ENCODE measurements around the gene CYP2S1. TPM values are rescaled to one million over a fixed set of nuclear protein-coding genes. Genes with fewer than 3 reads are reported as not detected.
"Not testable (repeated sequence)": the region's sequence is repeated elsewhere in the genome, so short reads cannot be mapped to it uniquely, and the experiment has no call there.

The CYP2S1 gene
- total RNA-seq, 2 experiments from 2014 or later = 0.78 to 0.82 TPM

DNA sequence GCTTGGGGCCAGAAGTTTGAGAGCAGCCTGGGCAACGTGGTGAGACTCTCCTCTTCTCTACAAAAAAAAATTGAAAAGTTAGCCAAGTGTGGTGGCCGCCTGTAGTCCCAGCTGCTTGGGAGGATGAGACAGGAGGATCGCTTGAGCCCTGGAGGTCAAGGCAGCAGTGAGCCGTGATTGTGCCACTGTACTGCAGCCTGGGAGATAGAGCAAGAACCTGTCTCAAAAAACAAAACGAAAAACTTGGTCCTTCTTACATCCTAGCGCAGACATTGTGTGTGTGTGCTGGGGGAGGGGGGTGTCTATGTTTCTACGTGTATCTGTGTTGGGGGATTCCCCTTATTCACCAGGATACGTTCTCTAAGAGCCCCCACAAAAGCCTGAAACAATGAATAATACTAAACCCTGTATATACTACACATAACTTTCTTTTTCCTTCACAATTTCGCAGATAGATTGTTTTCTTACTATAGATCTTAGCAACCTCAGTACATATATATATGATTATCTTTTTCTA is 33.9 kb downstream of the CYP2S1 start:
- intact Hi-C loops (cut with DNase I, micrococcal nuclease) = loop anchor here in 1 of 2 experiments (5.0 kb wide), 1 partner anchor 35 kb away; the partner anchor contains the start of gene HNRNPUL1
- Histone ChIP-seq H3K4me3 (ENCODE audit: low read length) (peak overlapping the region; percentile 60), H3K27ac (ENCODE audit: low read depth in 1 of 2, low read length in 2 of 2) (no peak overlapping the region), H3K27me3 (ENCODE audit: control insufficient read depth in 1 of 2, insufficient read depth in 2 of 2, low read length in 2 of 2) (no peaks in the 10 kb centered on the region), H3K9me3 (ENCODE audit: control insufficient read depth in 1 of 2, insufficient read depth in 1 of 2, low read length in 2 of 2) (no peaks in the 10 kb centered on the region), H3K4me1 (ENCODE audit: insufficient read depth, low read length) (peaks cover 16% of the 10 kb centered on the region), H3K36me3 (ENCODE audit: insufficient read depth, low read length) (no peaks in the 10 kb centered on the region)
- Mint-ChIP-seq H3K36me3 (ENCODE audit: low read depth) (no peaks in the 10 kb centered on the region), H3K9me3 (no peaks in the 10 kb centered on the region), H3K4me3 (peak overlapping the region; percentile 86), H3K4me1 (ENCODE audit: low read depth) (peaks cover 18% of the 10 kb centered on the region), H3K27ac (peak overlapping the region; percentile 76), H3K27me3 (peaks cover 4% of the 10 kb centered on the region)
- ATAC-seq (ENCODE audit: poor library complexity) (no peak), DNase-seq (peak in 1 of 14 experiments; percentile 37)
- TF ChIP-seq, protein P1, sequence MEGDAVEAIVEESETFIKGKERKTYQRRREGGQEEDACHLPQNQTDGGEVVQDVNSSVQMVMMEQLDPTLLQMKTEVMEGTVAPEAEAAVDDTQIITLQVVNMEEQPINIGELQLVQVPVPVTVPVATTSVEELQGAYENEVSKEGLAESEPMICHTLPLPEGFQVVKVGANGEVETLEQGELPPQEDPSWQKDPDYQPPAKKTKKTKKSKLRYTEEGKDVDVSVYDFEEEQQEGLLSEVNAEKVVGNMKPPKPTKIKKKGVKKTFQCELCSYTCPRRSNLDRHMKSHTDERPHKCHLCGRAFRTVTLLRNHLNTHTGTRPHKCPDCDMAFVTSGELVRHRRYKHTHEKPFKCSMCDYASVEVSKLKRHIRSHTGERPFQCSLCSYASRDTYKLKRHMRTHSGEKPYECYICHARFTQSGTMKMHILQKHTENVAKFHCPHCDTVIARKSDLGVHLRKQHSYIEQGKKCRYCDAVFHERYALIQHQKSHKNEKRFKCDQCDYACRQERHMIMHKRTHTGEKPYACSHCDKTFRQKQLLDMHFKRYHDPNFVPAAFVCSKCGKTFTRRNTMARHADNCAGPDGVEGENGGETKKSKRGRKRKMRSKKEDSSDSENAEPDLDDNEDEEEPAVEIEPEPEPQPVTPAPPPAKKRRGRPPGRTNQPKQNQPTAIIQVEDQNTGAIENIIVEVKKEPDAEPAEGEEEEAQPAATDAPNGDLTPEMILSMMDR (IDR thresholded peaks at IDR 0.05) = no peak
- CTCF ChIA-PET = interaction anchor here (1.2 kb wide), 1 partner anchor 36 kb away, joined by 4 read pairs; no protein-coding TSS in a partner anchor
- POLR2A ChIA-PET = interaction anchor here (1.0 to 2.6 kb wide), 3 partner anchors 22 to 36 kb away, joined by 3 to 28 read pairs (median 8); partner anchors contain the start of gene HNRNPUL1

DNA sequence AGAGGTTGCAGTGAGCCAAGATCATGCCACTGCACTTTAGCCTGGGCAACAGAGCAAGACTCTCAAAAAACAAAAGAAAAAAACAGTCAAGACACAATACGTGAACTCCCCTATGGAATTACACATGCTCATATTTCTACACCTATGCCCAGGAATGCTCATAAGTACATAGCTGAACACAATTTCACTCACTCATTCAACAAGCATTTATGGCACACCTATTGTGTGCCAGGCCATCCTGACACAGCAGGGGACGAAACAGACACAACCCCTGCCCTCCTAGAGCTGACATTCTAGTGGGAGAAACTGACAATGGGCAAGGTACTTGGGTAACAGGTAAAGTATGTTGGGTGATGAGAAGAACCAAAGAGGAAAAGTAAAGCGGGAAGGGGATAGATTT is 35.5 kb downstream of the CYP2S1 start:
- no peaks in the 10 kb centered on the region for H3K27me3 ChIP-seq (ENCODE audit: control insufficient read depth in 1 of 2, insufficient read depth in 2 of 2, low read length in 2 of 2)
- H3K9me3 ChIP-seq (ENCODE audit: control insufficient read depth in 1 of 2, insufficient read depth in 1 of 2, low read length in 2 of 2) = no peaks in the 10 kb centered on the region
- Mint-ChIP-seq H3K27ac (no peak overlapping the region), H3K9me3 (no peaks in the 10 kb centered on the region), H3K4me3 (peak overlapping the region; percentile 44), H3K4me1 (ENCODE audit: low read depth) (peaks cover 18% of the 10 kb centered on the region), H3K27me3 (no peaks in the 10 kb centered on the region), H3K36me3 (ENCODE audit: low read depth) (no peaks in the 10 kb centered on the region)
- POLR2A ChIA-PET = no interaction called here
- ATAC-seq (ENCODE audit: poor library complexity) (no peak), DNase-seq (no peak)
- TF ChIP-seq, protein P1 (IDR thresholded peaks at IDR 0.05) = no peak
- no peak overlapping the region for H3K27ac ChIP-seq (ENCODE audit: low read depth in 1 of 2, low read length in 2 of 2)
- CTCF ChIA-PET = interaction anchor here (1.0 kb wide), 1 partner anchor 604 kb away, joined by 3 read pairs; no protein-coding TSS in a partner anchor
- intact Hi-C loops (cut with DNase I, micrococcal nuclease) = loop anchor here in 1 of 2 experiments (5.0 kb wide), 1 partner anchor 34 kb away; the partner anchor contains the start of gene HNRNPUL1
- H3K4me1 ChIP-seq (ENCODE audit: insufficient read depth, low read length) = peaks cover 16% of the 10 kb centered on the region
- no peaks in the 10 kb centered on the region for H3K36me3 ChIP-seq (ENCODE audit: insufficient read depth, low read length)
- H3K4me3 ChIP-seq (ENCODE audit: low read length) = no peak overlapping the region

DNA sequence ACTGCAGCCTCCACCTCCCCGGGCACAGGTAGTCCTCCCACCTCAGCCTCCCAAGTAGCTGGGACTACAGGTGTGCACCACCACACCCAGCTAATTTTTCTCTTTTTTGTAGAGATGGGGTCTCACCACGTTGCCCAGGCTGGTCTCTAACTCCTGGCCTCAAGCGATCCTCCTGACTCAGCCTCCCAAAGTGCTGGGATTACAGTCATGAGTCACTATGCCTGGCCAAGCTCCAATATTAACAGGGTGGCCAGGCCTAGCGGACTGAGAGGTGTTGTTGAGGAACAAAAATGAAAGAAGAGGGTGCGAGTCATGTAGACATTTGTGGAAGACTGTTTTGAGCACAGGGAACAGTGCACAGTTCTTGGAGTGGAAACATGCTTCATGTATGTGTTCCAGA is 36.3 kb downstream of the CYP2S1 start:
- CTCF ChIA-PET = interaction anchor here (1.0 kb wide), 1 partner anchor 605 kb away, joined by 3 read pairs; no protein-coding TSS in a partner anchor
- intact Hi-C loops (cut with DNase I, micrococcal nuclease) = loop anchor here in 1 of 2 experiments (5.0 kb wide), 1 partner anchor 33 kb away; the partner anchor contains the start of gene HNRNPUL1
- peaks cover 16% of the 10 kb centered on the region for H3K4me1 ChIP-seq (ENCODE audit: insufficient read depth, low read length)
- peaks cover 18% of the 10 kb centered on the region for H3K4me1 Mint-ChIP-seq (ENCODE audit: low read depth)
- H3K27me3 Mint-ChIP-seq; H3K4me3 Mint-ChIP-seq; H3K27ac Mint-ChIP-seq; H3K9me3 Mint-ChIP-seq; H3K36me3 Mint-ChIP-seq (ENCODE audit: low read depth); H3K4me3 ChIP-seq (ENCODE audit: low read length); H3K9me3 ChIP-seq (ENCODE audit: control insufficient read depth in 1 of 2, insufficient read depth in 1 of 2, low read length in 2 of 2); H3K27ac ChIP-seq (ENCODE audit: low read depth in 1 of 2, low read length in 2 of 2); H3K27me3 ChIP-seq (ENCODE audit: control insufficient read depth in 1 of 2, insufficient read depth in 2 of 2, low read length in 2 of 2); DNase-seq; H3K36me3 ChIP-seq (ENCODE audit: insufficient read depth, low read length); POLR2A ChIA-PET; ATAC-seq (ENCODE audit: poor library complexity): not testable (repeated sequence)
